SK-N-SH (cell line): Measurements from ENCODE around the gene NAALADL2. TPM values are rescaled to one million over a fixed set of nuclear protein-coding genes. Genes with fewer than 3 reads are reported as not detected.

ENCODE experiments used
- CTCF ChIA-PET: fragments of 300-600, 350-600 bp; formaldehyde crosslinking; extraction: SDS; loops from one replicate; lab custom pipeline; 2021; lab: Yijun Ruan, JAX
- POLR2A ChIA-PET: fragments of 350-600 bp; sonication (Branson Sonifier 250); formaldehyde crosslinking; extraction: SDS; loops from one replicate; lab custom pipeline; 2020; ENCODE audit warnings: antibody characterized with exemption, inconsistent platforms; lab: Yijun Ruan, JAX
- DNase-seq: peaks from one replicate; pipeline ENCODE4 v3.0.0; 2012
- H2AFZ ChIP-seq: fragments of 200-600 bp; sonication (generic); 2 replicates; pipeline ENCODE4 v1.8.1; 2016; ENCODE audit warnings: antibody characterized with exemption, mild to moderate bottlenecking, low read depth
- H3F3A ChIP-seq: fragments of 200-600 bp; sonication (generic); replicated peaks from 2 replicates; pipeline ENCODE3; 2016; ENCODE audit warnings: antibody characterized with exemption, mild to moderate bottlenecking; ENCODE audit not compliant: insufficient read depth
- H3K27ac ChIP-seq, 2 experiments: fragments of 200-500 bp in 1 of 2; fragments of 200-600 bp in 1 of 2; sonication (Bioruptor generic) in 1 of 2; sonication (generic), shearing (Covaris generic) in 1 of 2; 2 replicates each; pipeline versions ENCODE4 v1.5.1 to v1.6.1; 2014 to 2016; ENCODE audit warnings: low read depth in 2 of 2, inconsistent platforms in 1 of 2, low read length in 1 of 2, mild to moderate bottlenecking in 1 of 2, mixed read lengths in 1 of 2
- H3K27me3 ChIP-seq: fragments of 200-600 bp; sonication (generic), shearing (Covaris generic); 2 replicates; pipeline ENCODE4 v1.6.1; 2016; ENCODE audit warnings: mixed run types; ENCODE audit not compliant: insufficient read depth
- H3K36me3 ChIP-seq, 2 experiments: fragments of 200-500 bp in 1 of 2; fragments of 200-600 bp in 1 of 2; sonication (Bioruptor generic) in 1 of 2; sonication (generic) in 1 of 2; replicated peaks in 1 of 2; 2 replicates each; pipeline versions ENCODE3 to v1.5.1; 2014 to 2016; ENCODE audit warnings: low read length in 1 of 2, mild to moderate bottlenecking in 1 of 2; ENCODE audit not compliant: insufficient read depth in 2 of 2, control insufficient read depth in 1 of 2
- H3K4me1 ChIP-seq, 2 experiments: fragments of 200-500 bp in 1 of 2; fragments of 200-600 bp in 1 of 2; sonication (Bioruptor generic) in 1 of 2; sonication (generic), shearing (Covaris generic) in 1 of 2; 2 replicates each; pipeline versions ENCODE4 v1.5.1 to v1.6.1; 2014 to 2016; ENCODE audit warnings: low read depth in 1 of 2, low read length in 1 of 2, mixed run types in 1 of 2; ENCODE audit not compliant: insufficient read depth in 2 of 2, control insufficient read depth in 1 of 2
- H3K4me2 ChIP-seq: fragments of 200-600 bp; sonication (generic), shearing (Covaris generic); 2 replicates; pipeline ENCODE4 v1.6.1; 2017; ENCODE audit warnings: mixed run types
- H3K4me3 ChIP-seq, 2 experiments: fragments of 200-500 bp in 1 of 2; fragments of 200-600 bp in 1 of 2; sonication (Bioruptor generic) in 1 of 2; sonication (generic), shearing (Covaris generic) in 1 of 2; 2 replicates each; pipeline versions ENCODE4 v1.5.1 to v1.8.1; 2014 to 2016; ENCODE audit warnings: low read depth in 2 of 2, inconsistent platforms in 1 of 2, low read length in 1 of 2, mild to moderate bottlenecking in 1 of 2, mixed read lengths in 1 of 2, moderate library complexity in 1 of 2
- H3K79me2 ChIP-seq: fragments of 200-600 bp; sonication (generic); 2 replicates; pipeline ENCODE4 v1.8.1; 2017; ENCODE audit warnings: mild to moderate bottlenecking; ENCODE audit not compliant: insufficient read depth
- H3K9ac ChIP-seq: fragments of 200-600 bp; sonication (generic); 2 replicates; pipeline ENCODE4 v1.6.1; 2017; ENCODE audit warnings: mixed run types
- H3K9me2 ChIP-seq: fragments of 200-600 bp; sonication (generic); 2 replicates; pipeline ENCODE4 v1.6.1; 2017; ENCODE audit warnings: mixed run types
- H3K9me3 ChIP-seq: fragments of 200-600 bp; sonication (generic); 2 replicates; pipeline ENCODE4 v1.6.1; 2017; ENCODE audit warnings: mixed run types, mild to moderate bottlenecking, moderate library complexity
- H4K20me1 ChIP-seq: fragments of 200-600 bp; sonication (generic); 2 replicates; pipeline ENCODE4 v1.6.1; 2017; ENCODE audit warnings: mild to moderate bottlenecking, mixed run types; ENCODE audit not compliant: insufficient read depth
- CHD2 ChIP-seq: fragments of 150-350 bp; IDR thresholded peaks from 2 replicates; pipeline ENCODE4 v1.6.1; 2018; ENCODE audit warnings: low read length; ENCODE audit not compliant: partially characterized antibody
- CTCF ChIP-seq: fragments of 200-600 bp; sonication (generic); IDR thresholded peaks from 2 replicates; pipeline ENCODE4 v1.6.1; 2017; ENCODE audit warnings: antibody characterized with exemption, mild to moderate bottlenecking, moderate library complexity
- EP300 ChIP-seq, 2 experiments: IDR thresholded peaks; 2 replicates each; pipeline versions ENCODE4 v1.4.0 to v1.6.1; 2012; ENCODE audit warnings: borderline replicate concordance in 1 of 2, low read depth in 1 of 2, low read length in 1 of 2
- FOSL2 ChIP-seq: IDR thresholded peaks from 2 replicates; pipeline ENCODE4 v1.4.0; 2012; ENCODE audit warnings: low read depth, mild to moderate bottlenecking, moderate library complexity, borderline replicate concordance
- IRF3 ChIP-seq: fragments of 150-350 bp; IDR thresholded peaks from 2 replicates; pipeline ENCODE4 v1.6.1; 2016; ENCODE audit warnings: mild to moderate bottlenecking, low read depth, low read length
- MAX ChIP-seq: IDR thresholded peaks from 2 replicates; pipeline ENCODE4 v1.4.0; 2012; ENCODE audit warnings: low read depth
- MEF2A ChIP-seq: IDR thresholded peaks from 2 replicates; pipeline ENCODE4 v1.4.0; 2012; ENCODE audit warnings: low read depth, borderline replicate concordance
- NFIC ChIP-seq: IDR thresholded peaks from 2 replicates; pipeline ENCODE4 v1.4.0; 2012; ENCODE audit warnings: borderline replicate concordance
- NRF1 ChIP-seq: IDR thresholded peaks from 2 replicates; pipeline ENCODE4 v1.6.1; 2012; ENCODE audit warnings: low read depth, mild to moderate bottlenecking, low read length
- PBX3 ChIP-seq: IDR thresholded peaks from 2 replicates; pipeline ENCODE4; 2012
- RCOR1 ChIP-seq: fragments of 150-350 bp; IDR thresholded peaks from 2 replicates; pipeline ENCODE4 v1.6.1; 2017; ENCODE audit warnings: antibody characterized with exemption, low read length
- REST ChIP-seq: IDR thresholded peaks from 2 replicates; pipeline ENCODE4 v1.6.1; 2012; ENCODE audit warnings: mild to moderate bottlenecking, low read depth, low read length, moderate library complexity
- RFX5 ChIP-seq: IDR thresholded peaks from 2 replicates; pipeline ENCODE4 v1.6.1; 2012; ENCODE audit warnings: mild to moderate bottlenecking, improper control_type of control experiment, low read length
- RXRA ChIP-seq: IDR thresholded peaks from 2 replicates; pipeline ENCODE4 v1.4.0; 2012; ENCODE audit warnings: low read depth, mild to moderate bottlenecking, borderline replicate concordance
- TCF12 ChIP-seq: IDR thresholded peaks from 2 replicates; pipeline ENCODE4 v1.4.0; 2012
- TEAD4 ChIP-seq: IDR thresholded peaks from 2 replicates; pipeline ENCODE4 v1.4.0; 2012; ENCODE audit warnings: mild to moderate bottlenecking, borderline replicate concordance; ENCODE audit not compliant: insufficient read depth
- USF1 ChIP-seq: IDR thresholded peaks from 2 replicates; pipeline ENCODE4 v1.4.0; 2012; ENCODE audit warnings: low read depth, borderline replicate concordance
- USF2 ChIP-seq: fragments of 150-350 bp; IDR thresholded peaks from 2 replicates; pipeline ENCODE4 v1.6.1; 2017; ENCODE audit warnings: antibody characterized with exemption, low read length, low read depth, borderline replicate concordance
- WGBS: methylation state at CpG from one replicate; pipeline ENCODE4 v1.1.6; 2017; ENCODE audit warnings: low lambda C conversion rate; 5-methylcytosine and 5-hydroxymethylcytosine counted together
- polyA plus RNA-seq, 3 experiments: library from polyadenylated mRNA; depleted of rRNA; stranded (reverse); fragments of >200 nt; gene quantifications; 2 replicates each; pipeline ENCODE4 v1.2.3, GENCODE V29; 2012

Gene NAALADL2
- polyA plus RNA-seq, 1 of the 3 experiments (the other 2 are of a cell fraction), result 1.2 TPM

- H3K4me3 ChIP-seq, result no peak overlapping the region
- no peak overlapping the region for H3K4me2 ChIP-seq
- H3K27me3 ChIP-seq, result no peaks in the 10 kb centered on the region
- H2AFZ ChIP-seq, result no peak overlapping the region
- no peak for TF ChIP-seq TCF12
- no peak for TF ChIP-seq PBX3
- H3K27ac ChIP-seq, result no peak overlapping the region
- 71% methylated on average over 3 of the region's 3 CpGs for WGBS
- no peaks in the 10 kb centered on the region for H3K79me2 ChIP-seq
- 0 out of 2 replicates have a peak, but pooled peaks cover 6% of the 10 kb centered on the region for H3K9me3 ChIP-seq
- no peak overlapping the region for H3K9ac ChIP-seq
- CTCF ChIA-PET, result interaction anchor here (1.3 kb wide), 1 partner anchor 11 kb away, joined by 5 read pairs; no protein-coding TSS in a partner anchor
- no peaks in the 10 kb centered on the region for H4K20me1 ChIP-seq
- no peak for DNase-seq
- no peaks in the 10 kb centered on the region for H3K9me2 ChIP-seq
- H3K4me1 ChIP-seq, result no peaks in the 10 kb centered on the region
- POLR2A ChIA-PET, result no interaction called here
- peaks cover 0 to 2% of the 10 kb centered on the region in 2 experiments for H3K36me3 ChIP-seq
- H3F3A ChIP-seq, result no peaks in the 10 kb centered on the region
Measured at GRCh38 chr3:175443682-175444081, 584.5 kb downstream of the NAALADL2 start.

GRCh38 chr3:175445741-175446140, 586.6 kb downstream of the NAALADL2 start:
- Histone ChIP-seq H3K4me3 (no peak overlapping the region), H4K20me1 (no peaks in the 10 kb centered on the region), H3K79me2 (no peaks in the 10 kb centered on the region), H2AFZ (no peak overlapping the region), H3F3A (no peaks in the 10 kb centered on the region), H3K9ac (no peak overlapping the region), H3K4me1 (no peaks in the 10 kb centered on the region), H3K36me3 (peaks cover 0 to 2% of the 10 kb centered on the region in 2 experiments), H3K27ac (no peak overlapping the region), H3K4me2 (no peak overlapping the region), H3K9me2 (no peaks in the 10 kb centered on the region), H3K9me3 (no peaks in the 10 kb centered on the region), H3K27me3 (no peaks in the 10 kb centered on the region)
- no peak for DNase-seq
- CTCF ChIA-PET, result no interaction called here
- POLR2A ChIA-PET, result no interaction called here
- WGBS, result 93% methylated on average over 3 of the region's 3 CpGs
- TF ChIP-seq TEAD4, result no peak
- no peak for TF ChIP-seq REST
- no peak for TF ChIP-seq CTCF
- TF ChIP-seq MAX, result no peak
- no peak for TF ChIP-seq TCF12
- TF ChIP-seq EP300 (IDR thresholded peaks at IDR 0.05; ENCODE audit: borderline replicate concordance in 1 of 2, low read depth in 1 of 2, low read length in 1 of 2), result no peak
- TF ChIP-seq RFX5, result no peak
- no peak for TF ChIP-seq CHD2
- TF ChIP-seq MEF2A, result no peak
- no peak for TF ChIP-seq RXRA
- no peak for TF ChIP-seq IRF3
- TF ChIP-seq RCOR1, result no peak
- TF ChIP-seq NFIC, result no peak
- no peak for TF ChIP-seq USF1
- TF ChIP-seq FOSL2, result no peak
- no peak for TF ChIP-seq USF2
- TF ChIP-seq NRF1, result no peak
